ENCODE results near the gene POU2F1. TPM values are rescaled to one million over a fixed set of nuclear protein-coding genes. Genes with fewer than 3 reads are reported as not detected.

The POU2F1 gene
- total and polyA plus RNA-seq, 2 experiments from 2014 or later = 38.8 to 66.1 TPM

GRCh38 chr1:167304165-167304564, 83.5 kb downstream of the POU2F1 start:
- Histone ChIP-seq H3K9me2 (ENCODE audit: insufficient read depth) (no peaks in the 10 kb centered on the region), H3K4me3 (no peak overlapping the region), H3F3A (replicated peaks; ENCODE audit: low read depth) (no peaks in the 10 kb centered on the region), H2AFZ (no peak overlapping the region), H3K4me1 (ENCODE audit: insufficient read depth) (peaks cover 20% of the 10 kb centered on the region), H3K79me2 (replicated peaks; ENCODE audit: insufficient read depth) (peaks cover 99% of the 10 kb centered on the region), H4K20me1 (replicated peaks; ENCODE audit: insufficient read depth) (peaks cover 21% of the 10 kb centered on the region), H3K4me2 (no peak overlapping the region), H3K27me3 (ENCODE audit: insufficient read depth) (no peaks in the 10 kb centered on the region), H3K27ac (ENCODE audit: low read depth) (no peak overlapping the region), H3K36me3 (ENCODE audit: insufficient read depth) (no peaks in the 10 kb centered on the region)
- DNase-seq (ENCODE audit: low spot score) (no peak), ATAC-seq (no peak)
- peaks cover 23% of the 10 kb centered on the region for H3K4me1 Mint-ChIP-seq
- no peak overlapping the region for H3K4me3 Mint-ChIP-seq
- no peaks in the 10 kb centered on the region for H3K9me3 Mint-ChIP-seq
- H3K36me3 Mint-ChIP-seq (ENCODE audit: low read depth) = no peaks in the 10 kb centered on the region
- TF ChIP-seq, protein P1, sequence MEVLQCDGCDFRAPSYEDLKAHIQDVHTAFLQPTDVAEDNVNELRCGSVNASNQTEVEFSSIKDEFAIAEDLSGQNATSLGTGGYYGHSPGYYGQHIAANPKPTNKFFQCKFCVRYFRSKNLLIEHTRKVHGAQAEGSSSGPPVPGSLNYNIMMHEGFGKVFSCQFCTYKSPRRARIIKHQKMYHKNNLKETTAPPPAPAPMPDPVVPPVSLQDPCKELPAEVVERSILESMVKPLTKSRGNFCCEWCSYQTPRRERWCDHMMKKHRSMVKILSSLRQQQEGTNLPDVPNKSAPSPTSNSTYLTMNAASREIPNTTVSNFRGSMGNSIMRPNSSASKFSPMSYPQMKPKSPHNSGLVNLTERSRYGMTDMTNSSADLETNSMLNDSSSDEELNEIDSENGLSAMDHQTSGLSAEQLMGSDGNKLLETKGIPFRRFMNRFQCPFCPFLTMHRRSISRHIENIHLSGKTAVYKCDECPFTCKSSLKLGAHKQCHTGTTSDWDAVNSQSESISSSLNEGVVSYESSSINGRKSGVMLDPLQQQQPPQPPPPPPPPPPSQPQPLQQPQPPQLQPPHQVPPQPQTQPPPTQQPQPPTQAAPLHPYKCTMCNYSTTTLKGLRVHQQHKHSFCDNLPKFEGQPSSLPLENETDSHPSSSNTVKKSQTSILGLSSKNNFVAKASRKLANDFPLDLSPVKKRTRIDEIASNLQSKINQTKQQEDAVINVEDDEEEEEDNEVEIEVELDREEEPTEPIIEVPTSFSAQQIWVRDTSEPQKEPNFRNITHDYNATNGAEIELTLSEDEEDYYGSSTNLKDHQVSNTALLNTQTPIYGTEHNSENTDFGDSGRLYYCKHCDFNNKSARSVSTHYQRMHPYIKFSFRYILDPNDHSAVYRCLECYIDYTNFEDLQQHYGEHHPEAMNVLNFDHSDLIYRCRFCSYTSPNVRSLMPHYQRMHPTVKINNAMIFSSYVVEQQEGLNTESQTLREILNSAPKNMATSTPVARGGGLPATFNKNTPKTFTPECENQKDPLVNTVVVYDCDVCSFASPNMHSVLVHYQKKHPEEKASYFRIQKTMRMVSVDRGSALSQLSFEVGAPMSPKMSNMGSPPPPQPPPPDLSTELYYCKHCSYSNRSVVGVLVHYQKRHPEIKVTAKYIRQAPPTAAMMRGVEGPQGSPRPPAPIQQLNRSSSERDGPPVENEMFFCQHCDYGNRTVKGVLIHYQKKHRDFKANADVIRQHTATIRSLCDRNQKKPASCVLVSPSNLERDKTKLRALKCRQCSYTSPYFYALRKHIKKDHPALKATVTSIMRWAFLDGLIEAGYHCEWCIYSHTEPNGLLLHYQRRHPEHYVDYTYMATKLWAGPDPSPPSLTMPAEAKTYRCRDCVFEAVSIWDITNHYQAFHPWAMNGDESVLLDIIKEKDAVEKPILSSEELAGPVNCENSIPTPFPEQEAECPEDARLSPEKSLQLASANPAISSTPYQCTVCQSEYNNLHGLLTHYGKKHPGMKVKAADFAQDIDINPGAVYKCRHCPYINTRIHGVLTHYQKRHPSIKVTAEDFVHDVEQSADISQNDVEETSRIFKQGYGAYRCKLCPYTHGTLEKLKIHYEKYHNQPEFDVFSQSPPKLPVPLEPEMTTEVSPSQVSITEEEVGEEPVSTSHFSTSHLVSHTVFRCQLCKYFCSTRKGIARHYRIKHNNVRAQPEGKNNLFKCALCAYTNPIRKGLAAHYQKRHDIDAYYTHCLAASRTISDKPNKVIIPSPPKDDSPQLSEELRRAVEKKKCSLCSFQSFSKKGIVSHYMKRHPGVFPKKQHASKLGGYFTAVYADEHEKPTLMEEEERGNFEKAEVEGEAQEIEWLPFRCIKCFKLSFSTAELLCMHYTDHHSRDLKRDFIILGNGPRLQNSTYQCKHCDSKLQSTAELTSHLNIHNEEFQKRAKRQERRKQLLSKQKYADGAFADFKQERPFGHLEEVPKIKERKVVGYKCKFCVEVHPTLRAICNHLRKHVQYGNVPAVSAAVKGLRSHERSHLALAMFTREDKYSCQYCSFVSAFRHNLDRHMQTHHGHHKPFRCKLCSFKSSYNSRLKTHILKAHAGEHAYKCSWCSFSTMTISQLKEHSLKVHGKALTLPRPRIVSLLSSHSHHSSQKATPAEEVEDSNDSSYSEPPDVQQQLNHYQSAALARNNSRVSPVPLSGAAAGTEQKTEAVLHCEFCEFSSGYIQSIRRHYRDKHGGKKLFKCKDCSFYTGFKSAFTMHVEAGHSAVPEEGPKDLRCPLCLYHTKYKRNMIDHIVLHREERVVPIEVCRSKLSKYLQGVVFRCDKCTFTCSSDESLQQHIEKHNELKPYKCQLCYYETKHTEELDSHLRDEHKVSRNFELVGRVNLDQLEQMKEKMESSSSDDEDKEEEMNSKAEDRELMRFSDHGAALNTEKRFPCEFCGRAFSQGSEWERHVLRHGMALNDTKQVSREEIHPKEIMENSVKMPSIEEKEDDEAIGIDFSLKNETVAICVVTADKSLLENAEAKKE (CRISPR knock-in tag; IDR thresholded peaks at IDR 0.05) = no peak
- no peak for TF ChIP-seq ZNF114 (CRISPR knock-in tag; IDR thresholded peaks at IDR 0.05)
- no peak for TF ChIP-seq STAT1 (IDR thresholded peaks at IDR 0.05; ENCODE audit: unreplicated experiment)
- TF ChIP-seq POLR2AphosphoS5 (IDR thresholded peaks at IDR 0.05; ENCODE audit: low read depth) = no peak
- TF ChIP-seq EZH2phosphoT487 (IDR thresholded peaks at IDR 0.05; ENCODE audit: unreplicated experiment) = no peak
- TF ChIP-seq ZNF331 (CRISPR knock-in tag; IDR thresholded peaks at IDR 0.05; ENCODE audit: low read depth) = no peak
- H3K27me3 Mint-ChIP-seq (ENCODE audit: insufficient read depth, low read depth, poor library complexity) = peaks cover 8% of the 10 kb centered on the region
- no peak overlapping the region for H3K27ac Mint-ChIP-seq

DNA sequence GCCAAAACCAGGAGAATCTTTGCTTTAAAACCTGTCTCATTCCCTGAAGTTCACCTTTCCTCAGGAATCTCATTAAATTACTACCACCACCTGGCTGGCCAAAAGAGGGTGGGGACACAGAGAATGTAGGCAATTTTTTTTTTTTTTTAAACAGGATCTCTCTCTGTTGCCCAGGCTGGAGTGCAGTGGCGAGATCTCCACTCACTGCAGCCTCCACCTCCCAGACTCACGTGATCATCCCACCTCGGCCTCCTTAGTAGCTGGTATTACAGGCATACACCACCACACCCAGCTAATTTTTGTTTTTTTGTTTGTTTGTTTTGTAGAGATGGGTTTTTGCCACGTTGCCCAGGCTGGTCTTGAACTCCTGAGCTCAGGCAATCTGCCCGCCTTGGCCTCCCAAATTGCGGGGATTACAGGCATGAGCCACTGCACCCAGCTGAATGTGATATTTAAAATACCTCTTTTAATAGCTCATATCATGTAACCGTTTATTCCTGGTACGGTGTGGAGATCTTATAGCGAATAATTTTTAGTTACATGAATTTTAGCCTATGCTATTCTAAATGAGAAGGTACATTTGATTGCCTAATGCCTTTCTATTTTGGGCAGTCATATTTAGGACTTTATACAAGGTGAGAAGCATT, 84.5 kb downstream of the POU2F1 start:
- Mint-ChIP-seq H3K36me3 (ENCODE audit: low read depth) (no peaks in the 10 kb centered on the region), H3K9me3 (no peaks in the 10 kb centered on the region), H3K4me1 (peaks cover 23% of the 10 kb centered on the region), H3K27ac (no peak overlapping the region), H3K27me3 (ENCODE audit: insufficient read depth, low read depth, poor library complexity) (peaks cover 8% of the 10 kb centered on the region), H3K4me3 (no peak overlapping the region)
- H3K27ac ChIP-seq (ENCODE audit: low read depth) = no peak overlapping the region
- DNase-seq (ENCODE audit: low spot score) (no peak), ATAC-seq (no peak)
- H3F3A ChIP-seq (replicated peaks; ENCODE audit: low read depth) = no peaks in the 10 kb centered on the region
- H3K27me3 ChIP-seq (ENCODE audit: insufficient read depth) = no peaks in the 10 kb centered on the region
- no peaks in the 10 kb centered on the region for H3K9me2 ChIP-seq (ENCODE audit: insufficient read depth)
- peaks cover 99% of the 10 kb centered on the region for H3K79me2 ChIP-seq (replicated peaks; ENCODE audit: insufficient read depth)
- H3K36me3 ChIP-seq (ENCODE audit: insufficient read depth) = no peaks in the 10 kb centered on the region
- peaks cover 20% of the 10 kb centered on the region for H3K4me1 ChIP-seq (ENCODE audit: insufficient read depth)
- no peak overlapping the region for H3K4me3 ChIP-seq
- no peak overlapping the region for H3K4me2 ChIP-seq
- H4K20me1 ChIP-seq (replicated peaks; ENCODE audit: insufficient read depth) = peaks cover 21% of the 10 kb centered on the region
- H2AFZ ChIP-seq = no peak overlapping the region
- TF ChIP-seq POLR2AphosphoS5 (IDR thresholded peaks at IDR 0.05; ENCODE audit: low read depth) = no peak
- no peak for TF ChIP-seq ZNF114 (CRISPR knock-in tag; IDR thresholded peaks at IDR 0.05)
- no peak for TF ChIP-seq ZNF331 (CRISPR knock-in tag; IDR thresholded peaks at IDR 0.05; ENCODE audit: low read depth)
- TF ChIP-seq CTCF (conservative IDR thresholded peaks at IDR 0.05; ENCODE audit: low read depth in 2 of 2) = no peak
- TF ChIP-seq ETS1 (IDR thresholded peaks at IDR 0.05) = no peak
- no peak for TF ChIP-seq NANOG (IDR thresholded peaks at IDR 0.05; ENCODE audit: borderline replicate concordance)
- TF ChIP-seq JUNB (IDR thresholded peaks at IDR 0.05; ENCODE audit: unreplicated experiment) = no peak
- no peak for TF ChIP-seq EZH2phosphoT487 (IDR thresholded peaks at IDR 0.05; ENCODE audit: unreplicated experiment)
- TF ChIP-seq STAT1 (IDR thresholded peaks at IDR 0.05; ENCODE audit: unreplicated experiment) = no peak
